ENCODE measurements around the gene TTC3. TPM values are rescaled to one million over a fixed set of nuclear protein-coding genes. Genes with fewer than 3 reads are reported as not detected.
"Not testable (repeated sequence)": the region's sequence is repeated elsewhere in the genome, so short reads cannot be mapped to it uniquely, and the experiment has no call there.

TTC3 gene
- total RNA-seq, 1 experiment from 2014 or later = 71.9 TPM

- DNase-seq (ENCODE audit: low spot score) = no peak
Observed at GRCh38 chr21:37196847-37197246, 123.8 kb downstream of the TTC3 start.

- DNase-seq (ENCODE audit: low spot score) = no peak
Observed at GRCh38 chr21:37197746-37198145, 124.7 kb downstream of the TTC3 start.

GRCh38 chr21:37199057-37199924 is 126.2 kb downstream of the TTC3 start:
- no peak for DNase-seq (ENCODE audit: low spot score)

- DNase-seq (ENCODE audit: low spot score) = no peak
Observed at GRCh38 chr21:37200641-37201480, 127.8 kb downstream of the TTC3 start.

- no peak for DNase-seq (ENCODE audit: low spot score)
Observed at GRCh38 chr21:37202221-37203110, 129.4 kb downstream of the TTC3 start.

GRCh38 chr21:37204580-37204979 is 131.5 kb downstream of the TTC3 start:
- no peak for DNase-seq (ENCODE audit: low spot score)

GRCh38 chr21:37206496-37206895 is 133.4 kb downstream of the TTC3 start:
- DNase-seq (ENCODE audit: low spot score) = no peak

- DNase-seq (ENCODE audit: low spot score) = peak; percentile 39
Observed at GRCh38 chr21:37207441-37208009, 134.5 kb downstream of the TTC3 start.

- no peak for DNase-seq (ENCODE audit: low spot score)
Observed at GRCh38 chr21:37208056-37208721, 135.1 kb downstream of the TTC3 start.

- no peak for DNase-seq (ENCODE audit: low spot score)
Observed at GRCh38 chr21:37208741-37209225, 135.7 kb downstream of the TTC3 start.

GRCh38 chr21:37210130-37210529 is 137.1 kb downstream of the TTC3 start:
- no peak for DNase-seq (ENCODE audit: low spot score)

- no peak for DNase-seq (ENCODE audit: low spot score)
Observed at GRCh38 chr21:37210799-37211198, 137.7 kb downstream of the TTC3 start.

- no peak for DNase-seq (ENCODE audit: low spot score)
Observed at GRCh38 chr21:37214952-37215351, 141.9 kb downstream of the TTC3 start.

- DNase-seq (ENCODE audit: low spot score) = no peak
Observed at GRCh38 chr21:37219761-37220432, 146.8 kb downstream of the TTC3 start.

GRCh38 chr21:37220433-37220980 is 147.5 kb downstream of the TTC3 start:
- no peak for DNase-seq (ENCODE audit: low spot score)

GRCh38 chr21:37220981-37221664 is 148.1 kb downstream of the TTC3 start:
- DNase-seq (ENCODE audit: low spot score) = peak; percentile 69

GRCh38 chr21:37222248-37222647 is 149.2 kb downstream of the TTC3 start:
- not testable (repeated sequence) for DNase-seq (ENCODE audit: low spot score)

GRCh38 chr21:37223804-37224345 is 150.8 kb downstream of the TTC3 start:
- no peak for DNase-seq (ENCODE audit: low spot score)

Measured in H4 (cell line).